Mucosa of descending colon (tissue), 3 donors: ENCODE data around the gene POU2AF3. TPM values are rescaled to one million over a fixed set of nuclear protein-coding genes. Genes with fewer than 3 reads are reported as not detected.

ENCODE experiments used
- ATAC-seq: fragments of 200-7000 bp; cut with Tn5 transposase; one replicate; pipeline ENCODE4 v1.9.1; 2020; ENCODE audit warnings: mild to moderate bottlenecking, moderate library complexity
- DNase-seq, 3 donors: peaks; one replicate each; pipeline ENCODE4 v3.0.0-alpha.2; 2020
- H3K36me3 ChIP-seq: fragments of 200-600 bp; one replicate; pipeline ENCODE4 v1.8.0; 2021; ENCODE audit warnings: low read depth, mild to moderate bottlenecking
- H3K4me1 ChIP-seq: fragments of 200-600 bp; one replicate; pipeline ENCODE4 v1.8.0; 2021; ENCODE audit warnings: low read depth, mild to moderate bottlenecking
- H3K4me3 ChIP-seq: fragments of 200-600 bp; one replicate; pipeline ENCODE4 v1.8.0; 2021; ENCODE audit warnings: mild to moderate bottlenecking
- H3K9me3 ChIP-seq: fragments of 200-600 bp; one replicate; pipeline ENCODE4 v1.8.0; 2021; ENCODE audit warnings: mild to moderate bottlenecking
- CTCF ChIP-seq: fragments of 200-600 bp; IDR thresholded peaks from one replicate; pipeline ENCODE4 v1.8.0; 2022; ENCODE audit warnings: antibody characterized with exemption, mild to moderate bottlenecking
- intact Hi-C, 2 donors: fragments of 100-400 bp; cut with DNase I in 1 of 2; cut with micrococcal nuclease in 1 of 2; formaldehyde crosslinking; loops; one replicate each; pipeline versions ENCODE4 v1.11.0 to v1.11.1; 2022; cut with DNase I, micrococcal nuclease
- total RNA-seq, 3 donors: library from RNA; stranded (reverse); fragmentation: NEBNext Ultra II Directional in 2 of 3; extraction: Animal tissue kit (Norgen Biotek cat#: 25700) in 2 of 3; gene quantifications; one replicate each; pipeline versions ENCODE4 v1.2.1 to v1.2.4, GENCODE V29; 2021 to 2023
- donor health status: DM: no; HTN: no; CAD: no; lungs with moderate emphysema.
- donor health status: DM: no; HTN: no; CAD: no.
- donor health status: DM: no; HTN: yes; CAD: no.

Gene POU2AF3
- total RNA-seq, 3 donors from 2014 or later: 6.7 to 14.5 (median 8.1) TPM

GRCh38 chr11:111339758-111340388 is 41.5 kb downstream of the POU2AF3 start:
- intact Hi-C loops: no loop called here
- TF ChIP-seq CTCF: no peak
- no peaks in the 10 kb centered on the region for H3K36me3 ChIP-seq
- no peak for ATAC-seq
- DNase-seq: no peak
- H3K4me3 ChIP-seq: no peak overlapping the region
- no peaks in the 10 kb centered on the region for H3K9me3 ChIP-seq
- peaks cover 5% of the 10 kb centered on the region for H3K4me1 ChIP-seq

- intact Hi-C loops: no loop called here
- H3K4me3 ChIP-seq: no peak overlapping the region
- H3K36me3 ChIP-seq: no peaks in the 10 kb centered on the region
- no peak for TF ChIP-seq CTCF
- ATAC-seq (no peak), DNase-seq (no peak)
- no peaks in the 10 kb centered on the region for H3K4me1 ChIP-seq
- H3K9me3 ChIP-seq: no peaks in the 10 kb centered on the region
These were observed 44.0 kb downstream of the POU2AF3 start for GRCh38 chr11:111342329-111342728.

- Histone ChIP-seq H3K4me1 (no peaks in the 10 kb centered on the region), H3K4me3 (no peak overlapping the region), H3K36me3 (no peaks in the 10 kb centered on the region), H3K9me3 (no peaks in the 10 kb centered on the region)
- peak; percentile 36 for ATAC-seq
- TF ChIP-seq CTCF: no peak
- intact Hi-C loops: no loop called here
- no peak for DNase-seq
These were observed 45.7 kb downstream of the POU2AF3 start for GRCh38 chr11:111344032-111344431.

- TF ChIP-seq CTCF: no peak
- Histone ChIP-seq H3K4me1 (no peaks in the 10 kb centered on the region), H3K9me3 (no peaks in the 10 kb centered on the region), H3K36me3 (no peaks in the 10 kb centered on the region), H3K4me3 (no peak overlapping the region)
- intact Hi-C loops: no loop called here
- ATAC-seq: no peak
- DNase-seq: no peak
These were observed 48.8 kb downstream of the POU2AF3 start for GRCh38 chr11:111347002-111347722.

GRCh38 chr11:111347723-111348115 is 49.4 kb downstream of the POU2AF3 start:
- intact Hi-C loops: no loop called here
- no peak for TF ChIP-seq CTCF
- Histone ChIP-seq H3K4me1 (no peaks in the 10 kb centered on the region), H3K9me3 (no peaks in the 10 kb centered on the region), H3K36me3 (no peaks in the 10 kb centered on the region), H3K4me3 (no peak overlapping the region)
- no peak for ATAC-seq
- no peak for DNase-seq
